ENCODE results near the gene TEKT1. TPM values are rescaled to one million over a fixed set of nuclear protein-coding genes. Genes with fewer than 3 reads are reported as not detected.

TEKT1 gene
- total and polyA plus RNA-seq, 7 donors = not detected

- no peak for ATAC-seq
- Histone ChIP-seq H3K4me1 (no peaks in the 10 kb centered on the region), H3K27ac (no peak overlapping the region), H3K4me3 (no peak overlapping the region), H3K27me3 (ENCODE audit: insufficient read depth in 3 of 3, low read length in 2 of 3) (peaks cover 0 to 2% (median 0%) of the 10 kb centered on the region in 3 donors), H3K36me3 (ENCODE audit: insufficient read depth in 1 of 2, low read depth in 1 of 2) (peaks cover 10 to 81% of the 10 kb centered on the region in 2 donors), H3K9me3 (peaks cover 12% of the 10 kb centered on the region)
- DNase-seq = no peak
- intact Hi-C loops (cut with DNase I) = no loop called here
- 91 to 97% (median 92%) methylated on average over 2 of the region's 2 CpGs for WGBS, 3 donors
- TF ChIP-seq CTCF (IDR thresholded peaks at IDR 0.05) = no peak
Measured at GRCh38 chr17:6768447-6768846, 63.1 kb downstream of the TEKT1 start.

GRCh38 chr17:6761779-6762178 is 69.8 kb downstream of the TEKT1 start:
- no peak overlapping the region for H3K27ac ChIP-seq
- no peak for TF ChIP-seq CTCF (IDR thresholded peaks at IDR 0.05)
- no peaks in the 10 kb centered on the region for H3K4me1 ChIP-seq
- intact Hi-C loops (cut with DNase I) = no loop called here
- peaks cover 0 to 54% of the 10 kb centered on the region in 2 donors for H3K36me3 ChIP-seq (ENCODE audit: insufficient read depth in 1 of 2, low read depth in 1 of 2)
- H3K27me3 ChIP-seq (ENCODE audit: insufficient read depth in 3 of 3, low read length in 2 of 3) = peaks cover 0 to 2% (median 0%) of the 10 kb centered on the region in 3 donors
- WGBS, 3 donors = 74 to 81% (median 80%) methylated on average over 8 of the region's 8 CpGs
- no peak overlapping the region for H3K4me3 ChIP-seq
- ATAC-seq = no peak
- DNase-seq = no peak
- H3K9me3 ChIP-seq = no peaks in the 10 kb centered on the region

GRCh38 chr17:6757747-6758146 is 73.8 kb downstream of the TEKT1 start:
- intact Hi-C loops (cut with DNase I) = no loop called here
- H3K36me3 ChIP-seq (ENCODE audit: insufficient read depth in 1 of 2, low read depth in 1 of 2) = peaks cover 0 to 28% of the 10 kb centered on the region in 2 donors
- peaks cover 1% of the 10 kb centered on the region for H3K4me1 ChIP-seq
- no peak overlapping the region for H3K27ac ChIP-seq
- H3K27me3 ChIP-seq (ENCODE audit: insufficient read depth in 3 of 3, low read length in 2 of 3) = peaks cover 0 to 7% (median 2%) of the 10 kb centered on the region in 3 donors
- ATAC-seq (no peak), DNase-seq (no peak)
- H3K4me3 ChIP-seq = peak overlapping the region; percentile 63
- H3K9me3 ChIP-seq = no peaks in the 10 kb centered on the region
- 88 to 93% (median 93%) methylated on average over 2 of the region's 2 CpGs for WGBS, 3 donors
- no peak for TF ChIP-seq CTCF (IDR thresholded peaks at IDR 0.05)

- peaks cover 0 to 18% of the 10 kb centered on the region in 2 donors for H3K36me3 ChIP-seq (ENCODE audit: insufficient read depth in 1 of 2, low read depth in 1 of 2)
- no peaks in the 10 kb centered on the region for H3K9me3 ChIP-seq
- H3K4me1 ChIP-seq = peaks cover 5% of the 10 kb centered on the region
- no peak for DNase-seq
- ATAC-seq = no peak
- 46 to 52% (median 46%) methylated on average over 13 of the region's 13 CpGs for WGBS, 3 donors
- peaks cover 0 to 7% (median 2%) of the 10 kb centered on the region in 3 donors for H3K27me3 ChIP-seq (ENCODE audit: insufficient read depth in 3 of 3, low read length in 2 of 3)
- peak overlapping the region; percentile 63 for H3K4me3 ChIP-seq
- intact Hi-C loops (cut with DNase I) = no loop called here
- peak overlapping the region; percentile 75 for H3K27ac ChIP-seq
- TF ChIP-seq CTCF (IDR thresholded peaks at IDR 0.05) = no peak
Measured at GRCh38 chr17:6756425-6757031, 75.0 kb downstream of the TEKT1 start.

Measured in psoas muscle (tissue), 8 donors.